A549 (cell line): Measurements from ENCODE around the gene RSRC1. TPM values are rescaled to one million over a fixed set of nuclear protein-coding genes. Genes with fewer than 3 reads are reported as not detected.

Experiments used
- ATAC-seq, 2 experiments: fragments of 200-7000 bp in 1 of 2; fragments of >200 bp in 1 of 2; cut with Nextera tagmentation in 1 of 2; cut with Tn5 transposase in 1 of 2; 3 replicates each; pipeline versions ENCODE4 v1.8.0 to v1.9.1; 2018 to 2020; ENCODE audit warnings: mild to moderate bottlenecking in 1 of 2, moderate library complexity in 1 of 2
- CTCF ChIA-PET: fragments of 300-600 bp; sonication (Branson Sonifier 250); formaldehyde crosslinking; extraction: SDS; loops from one replicate; lab custom pipeline; 2021; ENCODE audit warnings: antibody characterized with exemption, inconsistent platforms; lab: Yijun Ruan, JAX
- POLR2A ChIA-PET: fragments of 350-600 bp; formaldehyde crosslinking; extraction: SDS; loops from one replicate; lab custom pipeline; 2021; ENCODE audit warnings: antibody characterized with exemption, inconsistent platforms; lab: Yijun Ruan, JAX
- DNase-seq, 2 experiments: peaks; one replicate each; pipeline versions ENCODE4 v3.0.0 to v3.0.0-alpha.2; 2011 to 2016; ENCODE audit warnings: low read depth in 1 of 2, low spot score in 1 of 2
- FAIRE-seq: peaks from 2 replicates; lab custom pipeline; 2011; peaks lifted over from hg19 to GRCh38; lab: Jason Lieb, UNC
- H3K27ac ChIP-seq, 2 experiments: fragments of >200 bp; sonication (Bioruptor Twin); formaldehyde crosslinking; 3 replicates each; pipeline ENCODE4 v1.5.1; 2016 to 2017
- H3K4me1 ChIP-seq: fragments of >200 bp; sonication (Bioruptor Twin); formaldehyde crosslinking; 3 replicates; pipeline ENCODE4 v1.6.1; 2016
- H3K4me2 ChIP-seq: fragments of >200 bp; sonication (Bioruptor Twin); formaldehyde crosslinking; 3 replicates; pipeline ENCODE4 v1.6.1; 2016
- H3K4me3 ChIP-seq: fragments of >200 bp; sonication (Bioruptor Twin); formaldehyde crosslinking; 3 replicates; pipeline ENCODE4 v1.5.1; 2016
- H3K9me3 ChIP-seq: fragments of >200 bp; sonication (Bioruptor Twin); formaldehyde crosslinking; 3 replicates; pipeline ENCODE4 v1.6.1; 2016
- BCL3 ChIP-seq: fragments of >200 bp; sonication (Bioruptor Twin); formaldehyde crosslinking; IDR thresholded peaks from 3 replicates; pipeline ENCODE4 v1.6.1; 2016
- BHLHE40 ChIP-seq: IDR thresholded peaks from 2 replicates; pipeline ENCODE4 v1.6.1; 2012; ENCODE audit warnings: low read depth, low read length, inconsistent platforms
- CBX2 ChIP-seq: fragments of 200-600 bp; sonication (generic); IDR thresholded peaks from 2 replicates; pipeline ENCODE4 v1.6.1; 2016; ENCODE audit warnings: low read depth, mild to moderate bottlenecking, borderline replicate concordance
- CBX8 ChIP-seq: fragments of 200-600 bp; sonication (generic); IDR thresholded peaks from 2 replicates; pipeline ENCODE4 v1.6.1; 2016
- CEBPB ChIP-seq, 2 experiments: fragments of >200 bp in 1 of 2; sonication (Bioruptor Twin) in 1 of 2; formaldehyde crosslinking in 1 of 2; IDR thresholded peaks; 2 replicates each; pipeline ENCODE4 v1.6.1; 2012 to 2016
- CHD2 ChIP-seq: fragments of 150-350 bp; IDR thresholded peaks from 2 replicates; pipeline ENCODE4 v1.6.1; 2014; ENCODE audit warnings: low read length; ENCODE audit not compliant: partially characterized antibody
- CHD4 ChIP-seq: fragments of 200-600 bp; sonication (generic); IDR thresholded peaks from 2 replicates; pipeline ENCODE4 v1.6.1; 2016; ENCODE audit warnings: antibody characterized with exemption, mild to moderate bottlenecking, borderline replicate concordance
- CTCF ChIP-seq: fragments of >200 bp; sonication (Bioruptor Twin); formaldehyde crosslinking; IDR thresholded peaks from 3 replicates; pipeline ENCODE4 v1.5.1; 2016
- E2F6 ChIP-seq: IDR thresholded peaks from 2 replicates; pipeline ENCODE4 v1.6.1; 2012; ENCODE audit warnings: low read depth, borderline replicate concordance
- EHF ChIP-seq: fragments of 250-450 bp; sonication (Bioruptor Pico); IDR thresholded peaks from 2 replicates; pipeline ENCODE4 v1.5.0; 2020; ENCODE audit warnings: mild to moderate bottlenecking
- ELK1 ChIP-seq: fragments of 150-350 bp; IDR thresholded peaks from 2 replicates; pipeline ENCODE4 v1.6.1; 2014; ENCODE audit warnings: low read depth, mild to moderate bottlenecking, low read length
- ESRRA ChIP-seq: fragments of 150-350 bp; IDR thresholded peaks from 2 replicates; pipeline ENCODE4 v1.6.1; 2014; ENCODE audit warnings: mild to moderate bottlenecking, low read length, borderline replicate concordance
- FOSL2 ChIP-seq, 2 experiments: fragments of 450-650 bp in 1 of 2; fragments of >200 bp in 1 of 2; sonication (Bioruptor Twin) in 1 of 2; formaldehyde crosslinking; IDR thresholded peaks; 2 replicates each; pipeline versions ENCODE4 v1.5.0 to v1.6.1; 2016 to 2020; ENCODE audit warnings: mild to moderate bottlenecking in 1 of 2, moderate library complexity in 1 of 2
- FOXS1 ChIP-seq: fragments of 250-450 bp; sonication (Bioruptor Pico); IDR thresholded peaks from 2 replicates; pipeline ENCODE4 v1.5.0; 2020; ENCODE audit warnings: mild to moderate bottlenecking, moderate library complexity
- HDAC2 ChIP-seq: fragments of 200-600 bp; sonication (generic); IDR thresholded peaks from 2 replicates; pipeline ENCODE4 v1.6.1; 2016
- HES2 ChIP-seq: fragments of >200 bp; sonication (Bioruptor Twin); formaldehyde crosslinking; IDR thresholded peaks from 2 replicates; pipeline ENCODE4 v1.6.1; 2016
- HEYL ChIP-seq: fragments of 250-450 bp; sonication (Bioruptor Pico); IDR thresholded peaks from 2 replicates; pipeline ENCODE4 v1.8.0; 2021; ENCODE audit warnings: mild to moderate bottlenecking, moderate library complexity
- HOXB5 ChIP-seq: fragments of 250-450 bp; sonication (Bioruptor Pico); IDR thresholded peaks from 2 replicates; pipeline ENCODE4 v1.5.0; 2020; ENCODE audit warnings: mild to moderate bottlenecking, moderate library complexity
- JUN ChIP-seq, 2 experiments: fragments of >200 bp; sonication (Bioruptor Twin); formaldehyde crosslinking; IDR thresholded peaks; 2 replicates in 1 of 2; 3 replicates in 1 of 2; pipeline ENCODE4 v1.6.1; 2016 to 2017
- KDM1A ChIP-seq: fragments of 200-600 bp; sonication (generic); IDR thresholded peaks from 2 replicates; pipeline ENCODE4 v1.6.1; 2016; ENCODE audit warnings: low read depth, mild to moderate bottlenecking
- KDM5A ChIP-seq: fragments of 200-600 bp; sonication (generic); IDR thresholded peaks from 2 replicates; pipeline ENCODE4 v1.6.1; 2016; ENCODE audit warnings: antibody characterized with exemption, mild to moderate bottlenecking
- MAZ ChIP-seq: fragments of 150-350 bp; IDR thresholded peaks from 2 replicates; pipeline ENCODE4 v1.6.1; 2014; ENCODE audit warnings: antibody characterized with exemption, low read depth, low read length, borderline replicate concordance
- MYC ChIP-seq: IDR thresholded peaks from 2 replicates; pipeline ENCODE4 v1.6.1; 2012; ENCODE audit warnings: mild to moderate bottlenecking, inconsistent platforms, low read length, improper control_type of control experiment, borderline replicate concordance
- NFE2L2 ChIP-seq: fragments of 150-350 bp; conservative IDR thresholded peaks from 2 replicates; pipeline ENCODE4 v1.6.1; 2014; ENCODE audit warnings: low read length
- NR3C1 ChIP-seq: fragments of >200 bp; sonication (Bioruptor Twin); formaldehyde crosslinking; IDR thresholded peaks from 3 replicates; pipeline ENCODE4 v1.6.1; 2017
- RAD21 ChIP-seq, 2 experiments: fragments of >200 bp in 1 of 2; sonication (Bioruptor Twin) in 1 of 2; formaldehyde crosslinking in 1 of 2; IDR thresholded peaks in 1 of 2; conservative IDR thresholded peaks in 1 of 2; 2 replicates in 1 of 2; 3 replicates in 1 of 2; pipeline ENCODE4 v1.6.1; 2012 to 2018; ENCODE audit warnings: inconsistent platforms in 1 of 2
- RARB ChIP-seq: fragments of 250-450 bp; sonication (Bioruptor Pico); IDR thresholded peaks from 2 replicates; pipeline ENCODE4 v1.8.0; 2021; ENCODE audit warnings: mild to moderate bottlenecking, moderate library complexity
- SMC3 ChIP-seq: fragments of >200 bp; sonication (Bioruptor Twin); formaldehyde crosslinking; IDR thresholded peaks from 3 replicates; pipeline ENCODE4 v1.6.1; 2018; ENCODE audit warnings: inconsistent platforms
- TFCP2L1 ChIP-seq: fragments of 250-450 bp; sonication (Bioruptor Pico); IDR thresholded peaks from 2 replicates; pipeline ENCODE4 v1.5.0; 2021; ENCODE audit warnings: mild to moderate bottlenecking
- WGBS: methylation state at CpG from one replicate; pipeline ENCODE4 v1.1.6; 2017; ENCODE audit errors: missing lambda C conversion rate; 5-methylcytosine and 5-hydroxymethylcytosine counted together
- polyA plus RNA-seq, 4 experiments: library from polyadenylated mRNA; depleted of rRNA in 3 of 4; stranded (reverse); fragments of >200 nt; fragmentation: RNase III in 1 of 4; extraction: RNeasy Plus Mini Kit Qiagen cat#74134 plus additional on column Dnase treatment in 1 of 4; gene quantifications; 2 replicates in 3 of 4; 3 replicates in 1 of 4; pipeline ENCODE4 v1.2.3, GENCODE V29; 2011 to 2017

Gene RSRC1
- polyA plus RNA-seq, 2 of the 4 experiments (the other 2 are of a cell fraction): 17.5 to 52.2 TPM

- DNase-seq (no peak), FAIRE-seq (no peak), ATAC-seq (no peak)
- no peaks in the 10 kb centered on the region for H3K9me3 ChIP-seq
- POLR2A ChIA-PET: no interaction called here
- H3K4me3 ChIP-seq: no peak overlapping the region
- no peaks in the 10 kb centered on the region; the same call in 2 of the 3 replicates for H3K4me1 ChIP-seq
- no peak overlapping the region for H3K27ac ChIP-seq
- H3K4me2 ChIP-seq: no peak overlapping the region
- CTCF ChIA-PET: interaction anchor here (0.9 to 1.0 kb wide), 3 partner anchors 12 to 53 kb away, joined by 3 read pairs; no protein-coding TSS in a partner anchor
- no peak for TF ChIP-seq ELK1
- no peak for TF ChIP-seq CBX8
- no peak for TF ChIP-seq RAD21 (conservative IDR thresholded peaks at IDR 0.05 in 1 of 2, IDR thresholded peaks at IDR 0.05 in 1 of 2)
- TF ChIP-seq NFE2L2: no peak
- TF ChIP-seq HOXB5: no peak
- no peak for TF ChIP-seq JUN (IDR thresholded peaks at IDR 0.05)
- no peak for TF ChIP-seq CEBPB (IDR thresholded peaks at IDR 0.05)
- no peak for TF ChIP-seq HEYL (CRISPR knock-in tag)
- TF ChIP-seq KDM5A: no peak
- no peak for TF ChIP-seq KDM1A
- no peak for TF ChIP-seq MAZ
- no peak for TF ChIP-seq CBX2
- TF ChIP-seq BCL3: no peak
- TF ChIP-seq EHF: no peak
- no peak for TF ChIP-seq E2F6
- no peak for TF ChIP-seq NR3C1
- no peak for TF ChIP-seq CTCF
- no peak for TF ChIP-seq HDAC2
- no peak for TF ChIP-seq FOXS1 (CRISPR knock-in tag)
- WGBS: 95% methylated on average over 2 of the region's 2 CpGs
Measured at GRCh38 chr3:158381262-158381868, 271.5 kb downstream of the RSRC1 start.

GRCh38 chr3:158382479-158382878 is 272.6 kb downstream of the RSRC1 start:
- no peak for ATAC-seq

More at GRCh38 chr3:158382479-158382878, 272.6 kb downstream of the RSRC1 start:
- no peak for TF ChIP-seq FOXS1 (CRISPR knock-in tag)
- TF ChIP-seq BHLHE40: no peak
- TF ChIP-seq CHD4: no peak
- no peak for TF ChIP-seq JUN (IDR thresholded peaks at IDR 0.05)
- TF ChIP-seq HDAC2: no peak
- no peak for TF ChIP-seq CEBPB (IDR thresholded peaks at IDR 0.05)
- no peak for TF ChIP-seq ELK1
- TF ChIP-seq SMC3: no peak
- TF ChIP-seq FOSL2 (IDR thresholded peaks at IDR 0.05): no peak
- no peak for TF ChIP-seq FOSL2 (CRISPR knock-in tag; IDR thresholded peaks at IDR 0.05)
- TF ChIP-seq CTCF: no peak
- no peak for TF ChIP-seq MYC
- no peak for TF ChIP-seq TFCP2L1
- TF ChIP-seq HES2: no peak
- TF ChIP-seq ESRRA: no peak
- no peak for TF ChIP-seq CHD2
- no peak for TF ChIP-seq RARB (CRISPR knock-in tag)
- no peak for TF ChIP-seq KDM5A
- no peak for TF ChIP-seq HEYL (CRISPR knock-in tag)
- Histone ChIP-seq H3K4me3 (no peak overlapping the region), H3K27ac (no peak overlapping the region), H3K4me2 (no peak overlapping the region), H3K4me1 (no peaks in the 10 kb centered on the region; the same call in 2 of the 3 replicates), H3K9me3 (no peaks in the 10 kb centered on the region)
- 90% methylated on average over 2 of the region's 2 CpGs for WGBS
- FAIRE-seq: no peak
- ChIA-PET POLR2A (no interaction called here), CTCF (interaction anchor here (0.9 to 1.0 kb wide), 2 partner anchors 11 to 34 kb away, joined by 3 read pairs; no protein-coding TSS in a partner anchor)
- DNase-seq: no peak
